GM12864 (cell line): Measurements from ENCODE around the gene ZNF736.
A peak's percentile ranks its signal among the peaks of the same experiment; 100 is the strongest.
"Not testable (repeated sequence)": the region's sequence is repeated elsewhere in the genome, so short reads cannot be mapped to it uniquely, and the experiment has no call there.

Experiments used
- DNase-seq: peaks from one replicate; pipeline ENCODE4 v3.0.0-alpha.2; 2011; ENCODE audit warnings: low read depth
- H3K4me3 ChIP-seq: 2 replicates; pipeline ENCODE4 v1.5.1; 2011; ENCODE audit warnings: mild to moderate bottlenecking, low read depth, low read length, control low read depth
- TF ChIP-seq, protein P1 (sequence below): IDR thresholded peaks from 2 replicates; pipeline ENCODE4 v1.5.1; 2011; ENCODE audit warnings: low read depth, mild to moderate bottlenecking, moderate library complexity, low read length, control low read depth, inconsistent platforms; ENCODE audit errors: missing control alignments

The ZNF736 gene

DNA sequence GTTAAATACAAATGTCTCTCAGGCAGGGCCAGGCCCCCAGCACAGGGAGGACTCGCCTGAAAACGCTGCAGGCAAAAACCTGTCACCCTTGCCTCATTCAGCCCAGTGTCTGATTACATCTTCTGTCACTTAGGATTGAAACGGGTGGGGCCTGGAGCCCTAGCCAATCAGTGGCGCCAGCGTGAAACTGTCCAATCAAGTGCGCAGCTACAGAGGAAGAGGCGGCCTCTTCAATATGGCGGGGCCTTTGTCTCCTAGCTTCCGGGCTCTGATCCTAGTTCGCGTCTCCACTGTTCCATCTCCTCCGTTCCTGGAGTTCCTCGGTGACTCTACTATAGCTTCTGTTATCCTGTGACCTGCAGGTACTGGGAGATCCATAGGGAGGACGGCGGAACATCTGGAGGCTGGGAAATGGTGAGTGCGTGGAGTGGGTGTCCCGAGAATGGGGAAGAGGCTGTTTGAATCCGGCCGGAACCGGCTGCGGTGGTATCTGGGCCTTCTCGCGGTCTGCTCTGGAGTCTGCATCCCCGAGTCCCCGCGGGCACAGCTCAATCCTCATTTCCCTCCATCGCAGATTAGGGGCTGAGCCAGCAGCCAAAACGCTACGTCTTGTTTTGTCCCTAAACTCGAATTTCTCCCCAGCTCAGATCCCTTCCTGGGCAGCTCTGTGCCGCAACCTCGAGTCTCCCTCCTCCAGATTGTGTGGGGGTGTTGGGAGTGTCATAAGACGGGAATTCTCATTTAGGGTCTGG, at the start of gene ZNF736:
Gene ZNF736, plus strand, starts transcription at position 222 of the 752 bp plus-strand sequence. Its CDS starts 190 bp downstream, at position 412.
- peak; percentile 88 for DNase-seq
- TF ChIP-seq, protein P1, sequence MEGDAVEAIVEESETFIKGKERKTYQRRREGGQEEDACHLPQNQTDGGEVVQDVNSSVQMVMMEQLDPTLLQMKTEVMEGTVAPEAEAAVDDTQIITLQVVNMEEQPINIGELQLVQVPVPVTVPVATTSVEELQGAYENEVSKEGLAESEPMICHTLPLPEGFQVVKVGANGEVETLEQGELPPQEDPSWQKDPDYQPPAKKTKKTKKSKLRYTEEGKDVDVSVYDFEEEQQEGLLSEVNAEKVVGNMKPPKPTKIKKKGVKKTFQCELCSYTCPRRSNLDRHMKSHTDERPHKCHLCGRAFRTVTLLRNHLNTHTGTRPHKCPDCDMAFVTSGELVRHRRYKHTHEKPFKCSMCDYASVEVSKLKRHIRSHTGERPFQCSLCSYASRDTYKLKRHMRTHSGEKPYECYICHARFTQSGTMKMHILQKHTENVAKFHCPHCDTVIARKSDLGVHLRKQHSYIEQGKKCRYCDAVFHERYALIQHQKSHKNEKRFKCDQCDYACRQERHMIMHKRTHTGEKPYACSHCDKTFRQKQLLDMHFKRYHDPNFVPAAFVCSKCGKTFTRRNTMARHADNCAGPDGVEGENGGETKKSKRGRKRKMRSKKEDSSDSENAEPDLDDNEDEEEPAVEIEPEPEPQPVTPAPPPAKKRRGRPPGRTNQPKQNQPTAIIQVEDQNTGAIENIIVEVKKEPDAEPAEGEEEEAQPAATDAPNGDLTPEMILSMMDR, result no peak
- H3K4me3 ChIP-seq, result peak within 1 kb of the TSS; percentile 99

DNA sequence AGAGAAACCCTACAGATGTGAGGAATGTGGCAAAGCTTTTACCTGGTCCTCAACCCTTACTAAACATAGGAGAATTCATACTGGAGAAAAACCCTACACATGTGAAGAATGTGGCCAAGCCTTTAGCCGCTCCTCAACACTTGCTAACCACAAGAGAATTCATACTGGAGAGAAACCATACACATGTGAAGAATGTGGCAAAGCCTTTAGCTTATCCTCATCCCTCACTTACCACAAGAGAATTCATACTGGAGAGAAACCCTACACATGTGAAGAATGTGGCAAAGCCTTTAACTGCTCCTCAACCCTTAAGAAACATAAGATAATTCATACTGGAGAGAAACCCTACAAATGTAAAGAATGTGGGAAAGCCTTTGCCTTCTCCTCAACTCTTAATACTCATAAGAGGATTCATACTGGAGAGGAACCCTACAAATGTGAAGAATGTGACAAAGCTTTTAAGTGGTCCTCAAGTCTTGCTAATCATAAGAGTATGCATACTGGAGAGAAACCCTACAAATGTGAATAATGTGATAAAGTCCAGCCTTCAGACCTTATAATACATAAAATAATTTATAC, 47.3 kb upstream of the ZNF736 start:
- TF ChIP-seq, protein P1, result no peak
- DNase-seq, result no peak
- H3K4me3 ChIP-seq, result no peak overlapping the region

DNA sequence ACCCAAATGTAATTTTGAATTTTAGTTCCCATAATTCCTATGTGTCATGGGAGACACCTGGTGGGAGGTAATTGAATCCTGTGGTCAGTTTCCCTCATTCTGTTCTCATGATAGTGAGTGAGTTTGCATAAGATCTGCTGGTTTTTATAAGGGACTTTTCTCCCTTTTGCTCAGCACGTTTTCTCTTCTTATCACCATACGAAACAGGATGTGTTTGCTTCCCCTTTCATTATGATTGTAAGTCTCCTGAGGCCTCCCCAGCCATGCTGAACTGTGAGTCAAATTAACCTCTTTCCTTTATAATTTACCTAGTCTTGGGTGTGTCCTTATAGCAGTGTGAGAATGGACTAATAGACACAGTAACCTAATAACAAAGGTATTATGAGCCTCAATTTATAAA, 36.1 kb upstream of the ZNF736 start:
- no peak for DNase-seq
- TF ChIP-seq, protein P1, result no peak
- H3K4me3 ChIP-seq, result no peak overlapping the region

DNA sequence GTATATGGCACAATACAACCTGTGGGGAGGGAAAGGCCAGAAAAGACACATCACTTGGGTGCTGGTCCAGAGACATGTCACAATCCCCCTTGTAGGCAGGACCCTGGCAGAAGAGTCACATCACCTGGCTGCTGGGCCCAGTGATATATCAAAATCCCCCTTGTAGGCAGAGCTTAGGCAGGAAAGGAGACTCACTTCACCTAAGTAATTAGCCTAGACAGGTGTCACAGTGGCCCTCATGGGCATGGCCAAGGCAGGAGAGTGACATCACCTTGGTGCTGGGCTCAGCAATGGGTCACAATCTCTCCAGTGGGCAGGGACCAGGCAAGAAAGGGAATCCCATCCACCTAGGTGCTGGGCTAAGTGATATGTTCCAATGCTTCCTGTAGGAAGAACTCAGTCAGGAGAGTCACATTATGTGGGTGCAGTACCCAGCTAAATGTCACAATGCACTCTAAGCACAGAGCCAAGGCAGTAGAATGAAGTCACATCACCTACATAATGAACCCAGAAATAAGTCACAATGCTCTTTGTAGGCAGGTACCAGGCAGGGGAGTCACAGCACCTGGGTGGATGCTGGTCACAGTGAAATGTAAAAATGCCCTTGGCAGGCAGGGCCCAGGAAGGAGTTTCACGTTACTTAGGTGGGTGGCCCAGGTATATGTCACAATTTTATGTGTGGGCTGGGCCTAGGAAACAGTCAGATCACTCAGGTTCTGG, 18.9 kb upstream of the ZNF736 start:
- no peak for DNase-seq
- TF ChIP-seq, protein P1, result no peak

DNA sequence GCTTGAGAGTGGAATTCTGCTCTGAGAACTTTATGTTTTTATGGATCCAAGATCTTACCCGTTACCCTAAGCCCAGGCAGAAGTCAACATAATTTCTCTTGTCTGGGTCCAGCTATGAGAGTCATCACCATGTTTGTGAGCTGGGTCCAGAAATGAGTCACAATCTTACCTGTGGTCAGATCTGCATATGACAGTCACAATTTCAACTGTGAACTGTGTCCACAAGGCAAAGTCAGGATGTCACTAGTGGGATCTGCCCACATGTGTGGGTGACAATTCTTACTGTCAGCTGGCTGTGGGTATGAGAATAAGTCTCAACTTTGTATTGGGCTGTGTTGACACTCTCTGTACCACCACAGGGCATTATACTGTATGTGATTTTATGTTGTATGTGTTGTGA, 16.3 kb upstream of the ZNF736 start:
- DNase-seq, H3K4me3 ChIP-seq: not testable (repeated sequence)

More for the DNA sequence above, 18.9 kb upstream of the ZNF736 start:
- no peak overlapping the region for H3K4me3 ChIP-seq

DNA sequence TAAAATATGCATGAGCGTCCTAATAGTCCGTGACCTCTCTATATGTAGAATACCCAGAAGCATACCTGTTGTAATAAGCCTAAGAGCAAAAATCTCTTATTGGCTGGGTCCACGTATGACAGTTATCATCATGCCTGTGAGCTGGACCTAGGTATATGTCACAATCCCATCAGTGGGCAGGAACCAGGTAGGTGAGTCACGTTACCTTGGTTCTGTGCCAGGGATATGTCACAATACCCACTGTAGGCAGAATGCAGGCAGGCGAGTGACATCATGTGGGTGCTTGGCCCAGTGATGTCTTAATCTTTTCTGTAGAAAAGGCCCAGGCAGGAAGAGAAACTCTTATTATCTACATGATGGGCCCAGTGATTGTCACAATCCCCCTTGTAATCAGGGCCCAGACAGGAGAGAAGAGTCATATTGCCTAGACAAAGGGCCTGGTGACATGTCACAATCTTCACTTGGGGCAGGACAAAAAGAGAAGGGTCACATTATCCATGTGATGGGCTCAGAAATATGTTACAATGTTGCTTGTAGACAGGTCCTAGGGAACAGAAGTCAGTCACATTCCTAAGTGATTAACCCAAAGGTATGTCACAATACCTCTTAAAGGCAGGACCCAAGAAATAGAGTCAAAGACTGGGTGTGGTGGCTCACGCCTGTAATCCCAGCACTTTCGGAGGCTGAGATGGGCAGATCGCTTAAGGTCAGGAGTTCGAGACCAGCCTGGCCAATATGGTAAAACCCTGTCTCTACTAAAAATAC, 12.9 kb upstream of the ZNF736 start:
- H3K4me3 ChIP-seq, result no peak overlapping the region
- TF ChIP-seq, protein P1, result no peak
- no peak for DNase-seq
